Measurements from ENCODE around the gene PPP3R1. TPM values are rescaled to one million over a fixed set of nuclear protein-coding genes. Genes with fewer than 3 reads are reported as not detected.

PPP3R1 gene
- 13.2 and 14.7 TPM in 2 replicates for total RNA-seq (2013; cell fraction: nucleolus; rRNA removed)
- 15.3 and 16.2 TPM in 2 replicates for total RNA-seq (2014; rRNA removed)
- total RNA-seq (2014; rRNA removed; fragmentation: Illumina TruSeq; extraction: Trizol), result 25.7 and 26.1 TPM in 2 replicates
- total RNA-seq (2021), result 61.0 and 62.5 TPM in 2 replicates
- polyA plus RNA-seq (2011; ENCODE audit: low read depth), result 20.5 TPM
- polyA plus RNA-seq (2011; rRNA removed), result 16.3 and 26.3 TPM in 2 replicates
- polyA plus RNA-seq (2011; cell fraction: cytosol; rRNA removed), result 5.5 and 9.1 TPM in 2 replicates
- 5.3 and 7.9 TPM in 2 replicates for polyA plus RNA-seq (2011; cell fraction: nucleus; rRNA removed)
- 30.7 and 36.5 TPM in 2 replicates for polyA plus RNA-seq (2012)
- polyA plus RNA-seq (2014; fragmentation: Illumina TruSeq; extraction: Trizol), result 43.0 and 55.7 TPM in 2 replicates
- polyA plus RNA-seq (2014; fragmentation: Nextera tagmentation; extraction: Ambion mirVana), result 1 to 10 TPM; 5.4 to 9.7 TPM
- 18.5 TPM in 2 replicates for polyA plus RNA-seq (2014; rRNA removed)
- 1 to 10 TPM; 1.5 to 6.2 TPM for polyA plus RNA-seq (2016; fragmentation: Nextera tagmentation; extraction: Ambion mirVana)
- polyA minus RNA-seq (2011; rRNA and poly(A)+ RNA removed), result 13.3 and 19.5 TPM in 2 replicates
- 15.0 and 16.9 TPM in 2 replicates for polyA minus RNA-seq (2011; cell fraction: cytosol; rRNA and poly(A)+ RNA removed)
- 4.8 and 8.7 TPM in 2 replicates for polyA minus RNA-seq (2011; cell fraction: nucleus; rRNA and poly(A)+ RNA removed)
- Bru-seq, nascent RNA, result percentile 92 among the genes with signal in this experiment
- percentile 99 among the genes with signal in this experiment for BruChase-seq, experiment 1, labeled RNA remaining after a 6-hour chase
- BruChase-seq, experiment 2, labeled RNA remaining after a 2-hour chase, result percentile 100 among the genes with signal in this experiment
- long read RNA-seq, experiment 1, result 0 reads
- long read RNA-seq, experiment 2, partial matches to known transcripts, result 1 of 3 reads
- long read RNA-seq, experiment 2, other reads (novel, unspliced or antisense), result 2 of 3 reads

GRCh38 chr2:68252400-68253218, at the start of gene PPP3R1:
TSS of gene PPP3R1 (minus strand) at chr2:68252532. CDS start at chr2:68252127, 405 bp downstream.
- 0% methylated on average over 23 of the region's 79 CpGs for WGBS (ENCODE audit: insufficient coverage, insufficient replicate concordance, low lambda C conversion rate, missing lambda C conversion rate)
- H3K9me3 ChIP-seq (replicated peaks; ENCODE audit: control insufficient read depth, insufficient read depth, low read length), result no peaks in the 10 kb centered on the region
- peaks cover 60% of the 10 kb centered on the region for H3K79me2 ChIP-seq (ENCODE audit: control insufficient read depth, insufficient read depth, low read length)
- H4K20me1 ChIP-seq (ENCODE audit: control insufficient read depth, insufficient read depth), result peaks cover 2% of the 10 kb centered on the region; the same call in 1 of the 2 replicates
- intact Hi-C loops (cut with micrococcal nuclease; ENCODE audit: unreplicated experiment) (loop anchor here (5.0 kb wide), 2 partner anchors 115 to 190 kb away; partner anchors contain the start of gene PLEK), in situ Hi-C loops (cut with MboI) (no loop called here)
- peaks cover 18% of the 10 kb centered on the region for H3K4me1 ChIP-seq (ENCODE audit: control insufficient read depth, insufficient read depth, low read length)
- H3K4me2 ChIP-seq (ENCODE audit: control insufficient read depth, insufficient read depth), result peak within 1 kb of the TSS; percentile 66
- BruUV-seq (replicated peaks), result TSS peak; percentile 93
- H3K36me3 ChIP-seq (ENCODE audit: control insufficient read depth in 2 of 2, insufficient read depth in 2 of 2, low read length in 1 of 2), result no peaks in the 10 kb centered on the region
- H2AFZ ChIP-seq (ENCODE audit: control insufficient read depth, low read depth, low read length), result peak within 1 kb of the TSS; percentile 83
- DNase-seq (ENCODE audit: low read depth, low spot score) (peak; percentile 85), ATAC-seq (peak; percentile 89), FAIRE-seq (peak; percentile 73)
- H3K27ac ChIP-seq (ENCODE audit: control insufficient read depth, insufficient read depth), result peak within 1 kb of the TSS; percentile 91
- H3K9ac ChIP-seq (ENCODE audit: control insufficient read depth, insufficient read depth, low read length), result peak within 1 kb of the TSS; percentile 92
- CTCF ChIA-PET, result interaction anchor here (1.0 to 4.4 kb wide), 11 partner anchors 9 to 189 kb away, joined by 3 to 14 read pairs (median 4); partner anchors contain the start of gene PNO1
- peak within 1 kb of the TSS; percentile 85 for H3K4me3 ChIP-seq
- SMC1A ChIA-PET (ENCODE audit: uncharacterized antibody, unreplicated experiment), result interaction anchor here (0.7 to 3.4 kb wide), 9 partner anchors 9 to 191 kb away, joined by 3 to 13 read pairs (median 4); no protein-coding TSS in a partner anchor
- POLR2A ChIA-PET, result interaction anchor here (0.6 to 2.0 kb wide), 8 partner anchors 8 to 190 kb away, joined by 3 to 5 read pairs (median 3); partner anchors contain the start of genes C1D and PNO1
- no peaks in the 10 kb centered on the region for H3K27me3 ChIP-seq (replicated peaks in 1 of 2; ENCODE audit: control insufficient read depth in 2 of 2, insufficient read depth in 2 of 2, low read length in 1 of 2)
- RAD21 ChIA-PET (ENCODE audit: unreplicated experiment), result interaction anchor here (0.8 to 2.3 kb wide), 14 partner anchors 16 to 188 kb away, joined by 3 to 15 read pairs (median 4); partner anchors contain the start of gene PLEK
- TF ChIP-seq TCF3 (IDR thresholded peaks at IDR 0.05; ENCODE audit: borderline replicate concordance, insufficient read depth, low read depth, low read length) (no peak), PAX5 (IDR thresholded peaks at IDR 0.05; ENCODE audit: borderline replicate concordance, low read depth, low read length) (peak; percentile 5; the same call in 1 of the 2 replicates), CREM (IDR thresholded peaks at IDR 0.05; ENCODE audit: low read depth) (peak; percentile 81), SUZ12 (IDR thresholded peaks at IDR 0.05; ENCODE audit: unreplicated experiment) (no peak), CREB1 (IDR thresholded peaks at IDR 0.05; ENCODE audit: low read depth) (peak; percentile 94), KLF5 (IDR thresholded peaks at IDR 0.05; ENCODE audit: partially characterized antibody) (no peak), EED (IDR thresholded peaks at IDR 0.05; ENCODE audit: low read depth) (peak; percentile 58; the same call in 1 of the 2 replicates), NR2F1 (conservative IDR thresholded peaks at IDR 0.05) (no peak), GABPA (IDR thresholded peaks at IDR 0.05; ENCODE audit: low read depth) (peak; percentile 68; the same call in 1 of the 2 replicates), ZBED1 (IDR thresholded peaks at IDR 0.05; ENCODE audit: borderline replicate concordance) (peak; percentile 68; the same call in 1 of the 2 replicates), CHD2 (IDR thresholded peaks at IDR 0.05; ENCODE audit: borderline replicate concordance, low read depth, low read length) (no peak), E4F1 (IDR thresholded peaks at IDR 0.05; ENCODE audit: borderline replicate concordance, partially characterized antibody) (peak; percentile 84), CHD4 (IDR thresholded peaks at IDR 0.05) (no peak), ESRRA (IDR thresholded peaks at IDR 0.05; ENCODE audit: low read length) (no peak), SIN3A (IDR thresholded peaks at IDR 0.05; ENCODE audit: low read depth, low read length) (peak; percentile 54; the same call in 1 of the 2 replicates), TBL1XR1 (IDR thresholded peaks at IDR 0.05; ENCODE audit: low read depth, low read length) (0 out of 2 replicates have a peak, but pooled peaks have one; percentile 16)

Measured in GM12878 (cell line).